HG02840 (cell line): Measurements from ENCODE around the gene RNF212.
"Not testable (repeated sequence)": the region's sequence is repeated elsewhere in the genome, so short reads cannot be mapped to it uniquely, and the experiment has no call there.

Source experiments
- ATAC-seq: cut with Tn5 transposase; IDR thresholded peaks from one replicate; pipeline ENCODE4 v1.9.1; 2021; ENCODE audit warnings: mild to moderate bottlenecking, moderate library complexity, moderate number of reproducible peaks; ENCODE audit not compliant: unreplicated experiment, low FRiP score

RNF212 gene

GRCh38 chr4:1075225-1075624, 38.1 kb downstream of the RNF212 start:
- ATAC-seq: no peak

- ATAC-seq: no peak
Measured at GRCh38 chr4:1074077-1074476, 39.3 kb downstream of the RNF212 start.

GRCh38 chr4:1072830-1073446, 40.4 kb downstream of the RNF212 start:
- ATAC-seq: no peak

- no peak for ATAC-seq
Measured at GRCh38 chr4:1069394-1069793, 44.0 kb downstream of the RNF212 start.

DNA sequence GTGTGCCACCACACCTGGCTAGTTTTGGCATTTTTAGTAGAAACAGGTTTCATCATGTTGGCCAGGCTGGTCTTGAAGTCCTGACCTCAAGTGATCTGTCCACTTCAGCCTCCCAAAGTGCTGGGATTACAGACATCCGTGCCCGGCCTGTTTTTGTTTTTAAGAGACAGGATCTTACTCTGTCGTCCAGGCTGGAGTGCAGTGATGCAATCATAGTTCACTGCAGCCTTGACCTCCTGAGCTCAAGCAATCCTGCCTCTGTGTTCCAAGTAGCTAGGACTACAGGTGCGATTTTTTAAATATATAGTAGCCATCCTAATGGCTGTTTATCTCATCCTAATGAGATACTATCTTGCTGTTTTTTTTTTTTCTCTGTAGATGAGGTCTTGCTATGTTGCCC, 47.6 kb downstream of the RNF212 start:
- ATAC-seq: no peak

DNA sequence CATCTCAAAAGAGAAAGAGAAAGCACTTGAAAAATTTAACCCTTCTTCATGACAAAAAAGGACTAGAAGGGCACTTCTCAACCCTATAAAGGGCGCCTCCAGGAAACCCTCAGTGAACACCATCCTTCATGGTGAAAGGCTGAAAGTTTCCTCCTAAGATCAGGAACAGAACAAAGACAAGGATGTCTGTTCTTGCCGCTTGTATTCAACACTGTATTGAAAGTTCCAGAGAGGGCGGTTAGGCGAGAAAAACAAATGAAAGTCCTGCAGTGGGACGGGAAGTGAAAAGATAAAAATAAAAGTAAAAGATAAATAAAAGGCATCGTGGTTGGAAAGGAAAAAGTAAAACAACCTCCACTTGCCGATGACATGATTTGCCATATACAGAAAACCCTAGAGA, 50.9 kb downstream of the RNF212 start:
- ATAC-seq: no peak

DNA sequence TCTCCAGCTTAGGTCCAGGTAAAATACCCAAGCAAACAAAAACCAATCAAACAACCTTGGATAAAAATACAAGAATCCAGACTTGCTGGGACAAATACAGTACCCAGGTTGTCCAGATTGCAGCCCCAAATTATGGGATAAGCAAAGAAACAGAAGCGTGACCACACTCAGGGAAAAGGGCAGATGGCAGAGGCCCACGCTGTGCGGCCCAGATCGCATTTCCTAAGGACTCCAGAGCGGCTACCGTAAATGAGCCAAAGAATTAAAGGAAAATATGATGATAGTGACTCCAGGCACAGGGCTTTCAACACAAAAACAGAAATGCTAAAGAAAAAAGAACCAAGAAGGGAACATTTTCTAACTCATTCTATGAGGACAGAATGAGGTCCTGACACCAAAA, 51.6 kb downstream of the RNF212 start:
- no peak for ATAC-seq

- no peak for ATAC-seq
Measured at GRCh38 chr4:1061056-1061700, 52.2 kb downstream of the RNF212 start.

GRCh38 chr4:1060621-1061020, 52.7 kb downstream of the RNF212 start:
- no peak for ATAC-seq

DNA sequence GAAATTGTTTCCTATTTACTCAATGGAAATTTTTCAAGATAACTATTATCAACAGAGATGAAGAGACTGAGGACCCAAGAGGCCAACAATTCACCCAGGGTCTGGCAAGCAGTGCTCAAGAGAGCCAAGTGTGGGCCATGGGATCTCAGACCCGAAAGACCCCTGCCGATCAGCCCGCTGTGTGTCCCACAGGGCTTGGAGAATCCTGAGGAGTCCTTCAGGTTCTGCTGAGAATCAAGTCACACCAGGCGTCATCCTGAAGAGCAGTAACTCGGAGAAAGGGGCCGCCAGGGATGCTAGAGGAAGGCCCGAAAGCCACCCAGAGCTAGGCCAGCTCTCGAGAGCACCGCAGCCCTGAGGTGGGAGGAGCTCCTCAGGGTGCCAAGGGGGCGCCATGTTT, 53.2 kb downstream of the RNF212 start:
- no peak for ATAC-seq

DNA sequence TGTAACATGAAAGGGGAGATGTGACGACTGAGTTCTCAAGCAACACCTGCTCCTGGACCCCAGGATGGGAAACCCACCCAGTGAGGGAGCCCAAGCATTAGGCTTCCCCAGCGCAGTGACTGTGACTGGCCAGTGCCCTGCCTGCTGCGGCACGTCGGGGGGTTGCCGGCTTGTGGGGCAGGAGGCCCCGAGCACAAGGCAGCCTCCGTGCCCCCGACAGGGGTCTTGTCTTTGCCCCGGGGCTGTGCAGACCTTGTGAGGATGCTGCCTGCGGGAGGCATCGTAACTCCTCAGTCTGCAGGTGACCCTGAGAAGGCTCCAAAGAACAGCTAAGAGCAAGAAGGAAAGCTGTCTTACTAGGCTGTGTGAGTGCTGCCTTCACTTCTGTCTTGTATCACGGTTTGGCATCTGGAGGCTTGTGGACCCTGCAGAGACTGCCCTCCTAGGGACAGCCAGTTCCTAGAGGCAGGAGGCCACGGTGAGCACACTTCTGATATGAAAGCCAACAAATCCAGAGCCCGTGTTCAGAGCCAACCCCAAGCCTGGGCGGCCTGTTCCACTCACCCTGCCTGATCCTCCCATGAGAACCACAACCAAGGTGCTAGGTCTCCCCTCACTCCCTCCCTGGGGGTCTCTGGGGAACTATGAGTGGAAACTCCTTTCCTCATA, 54.2 kb downstream of the RNF212 start:
- ATAC-seq: no peak

- no peak for ATAC-seq
Measured at GRCh38 chr4:1058198-1058996, 55.0 kb downstream of the RNF212 start.

DNA sequence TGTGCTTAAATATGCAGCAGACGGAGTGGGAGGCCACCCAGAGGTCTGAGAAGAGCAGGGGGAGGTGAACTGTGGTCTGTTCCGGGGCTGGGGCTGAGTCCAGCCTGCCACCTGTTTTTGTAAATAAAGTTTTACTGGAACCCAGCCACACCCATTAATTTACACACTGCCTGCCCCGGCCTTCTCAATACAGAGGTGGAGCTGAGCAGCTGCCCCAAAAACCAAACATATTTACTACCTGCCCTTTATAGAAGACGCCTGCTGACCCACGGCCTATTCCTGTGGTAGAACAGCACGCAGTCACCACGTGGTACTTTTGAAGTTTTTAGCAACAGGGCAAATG, 56.0 kb downstream of the RNF212 start:
- ATAC-seq: no peak

DNA sequence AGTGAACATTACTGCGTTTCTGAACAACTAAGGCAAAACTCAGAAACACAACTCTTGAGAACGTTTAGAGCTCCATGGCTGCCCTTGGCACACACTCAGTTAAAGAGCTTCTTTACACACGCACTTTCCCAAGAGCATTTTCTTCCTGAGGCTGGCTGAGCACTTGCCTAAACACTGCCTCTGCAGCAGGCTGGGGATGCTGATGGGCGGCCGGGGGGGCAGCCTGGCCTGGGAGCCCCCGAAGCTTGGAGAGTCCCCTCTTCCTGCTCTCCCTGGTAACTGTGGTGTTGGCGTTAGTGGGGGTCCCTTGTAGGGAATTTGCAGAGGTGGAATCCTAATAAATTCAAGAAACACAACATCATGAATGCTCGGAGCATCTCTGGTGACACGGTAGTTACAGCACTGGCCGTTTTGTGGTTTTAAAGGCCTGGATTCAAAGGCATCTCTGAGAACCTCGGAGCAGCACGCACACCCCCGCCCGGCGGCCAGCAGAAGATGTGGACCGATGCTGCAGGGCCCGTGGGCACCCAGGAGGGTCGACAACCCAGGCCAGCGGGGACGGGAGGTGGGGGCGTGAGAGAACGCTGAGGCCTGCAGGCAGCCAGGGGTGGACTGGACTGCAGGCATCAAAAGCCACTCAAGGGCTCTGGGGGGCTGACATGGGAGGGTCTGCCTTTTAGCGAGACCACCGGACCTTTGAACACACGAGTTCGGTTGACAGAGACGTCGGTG, 56.5 kb downstream of the RNF212 start:
- no peak for ATAC-seq

GRCh38 chr4:1055721-1056590, 57.4 kb downstream of the RNF212 start:
- ATAC-seq: no peak

DNA sequence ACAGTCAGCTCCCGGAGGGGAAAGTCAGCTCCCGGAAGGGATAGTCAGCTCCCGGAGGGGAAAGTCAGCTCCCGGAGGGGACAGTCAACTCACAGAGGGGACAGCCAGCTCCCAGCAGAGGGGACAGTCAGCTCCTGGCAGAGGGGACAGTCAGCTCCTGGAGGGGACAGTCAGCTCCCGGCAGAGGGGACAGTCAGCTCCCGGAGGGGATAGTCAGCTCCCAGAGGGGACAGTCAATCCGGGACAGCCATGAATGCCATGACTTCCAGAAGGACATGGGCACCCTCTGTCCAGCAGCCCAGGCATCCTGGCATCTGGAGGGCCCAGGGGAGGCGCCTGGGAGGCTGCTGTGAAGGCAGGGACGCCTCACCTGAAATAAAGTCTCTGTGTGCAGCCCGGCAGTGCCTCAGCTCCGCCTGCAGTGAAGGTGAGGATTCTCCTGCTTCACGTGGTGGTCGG, 58.1 kb downstream of the RNF212 start:
- not testable (repeated sequence) for ATAC-seq

GRCh38 chr4:1054696-1055242, 58.6 kb downstream of the RNF212 start:
- not testable (repeated sequence) for ATAC-seq

GRCh38 chr4:1053891-1054290, 59.5 kb downstream of the RNF212 start:
- not testable (repeated sequence) for ATAC-seq

- no peak for ATAC-seq
Measured at GRCh38 chr4:1053080-1053661, 60.2 kb downstream of the RNF212 start.
